IMR-90 (cell line): ENCODE results near the gene FRMD5. TPM values are rescaled to one million over a fixed set of nuclear protein-coding genes. Genes with fewer than 3 reads are reported as not detected.

Source experiments
- ATAC-seq: fragments of 200-7000 bp; cut with Tn5 transposase; 2 replicates; pipeline ENCODE4 v1.9.1; 2020; ENCODE audit warnings: low read depth, mild to moderate bottlenecking, moderate library complexity
- BruUV-seq: library from RNA; stranded (reverse); fragments of 400-500 nt; replicated peaks from 2 replicates; lab custom pipeline; 2021; lab: Mats Ljungman, UMichigan
- CTCF ChIA-PET: fragments of 300-600 bp; formaldehyde crosslinking; extraction: SDS; loops from one replicate; lab custom pipeline; 2021; ENCODE audit warnings: antibody characterized with exemption; lab: Yijun Ruan, JAX
- POLR2A ChIA-PET: fragments of 300-600 bp; sonication (Branson Sonifier 250); formaldehyde crosslinking; loops from one replicate; lab custom pipeline; 2022; ENCODE audit warnings: antibody characterized with exemption; ENCODE audit not compliant: unreplicated experiment; lab: Charles Lee
- DNase-seq: peaks from one replicate; pipeline ENCODE4 v3.0.0; 2013
- H2AFZ ChIP-seq: replicated peaks from 2 replicates; pipeline ENCODE3; 2013; ENCODE audit warnings: low read length, mild to moderate bottlenecking; ENCODE audit not compliant: poor library complexity
- H2AK5ac ChIP-seq: 2 replicates; pipeline ENCODE4 v1.6.1; 2013; ENCODE audit warnings: low read depth, low read length, inconsistent platforms
- H2AK9ac ChIP-seq: replicated peaks from 2 replicates; pipeline ENCODE3; 2013; ENCODE audit warnings: mild to moderate bottlenecking, low read depth, low read length, moderate library complexity; ENCODE audit not compliant: poor library complexity
- H2BK120ac ChIP-seq: 2 replicates; pipeline ENCODE4 v1.6.1; 2013; ENCODE audit warnings: low read depth, low read length, inconsistent platforms
- H2BK15ac ChIP-seq: 3 replicates; pipeline ENCODE4 v1.6.1; 2013; ENCODE audit warnings: low read depth, low read length, inconsistent platforms
- H2BK20ac ChIP-seq: 2 replicates; pipeline ENCODE4 v1.6.1; 2013; ENCODE audit warnings: low read depth, mild to moderate bottlenecking, inconsistent platforms, low read length, moderate library complexity
- H2BK5ac ChIP-seq: 2 replicates; pipeline ENCODE4 v1.6.1; 2013; ENCODE audit warnings: mild to moderate bottlenecking, low read depth, low read length, inconsistent platforms; ENCODE audit not compliant: poor library complexity, severe bottlenecking
- H3K14ac ChIP-seq: replicated peaks from 2 replicates; pipeline ENCODE4 v1.6.1; 2013; ENCODE audit warnings: low read depth, low read length, inconsistent platforms
- H3K18ac ChIP-seq: 2 replicates; pipeline ENCODE4 v1.6.1; 2013; ENCODE audit warnings: low read depth, low read length, control low read depth
- H3K23ac ChIP-seq: 2 replicates; pipeline ENCODE4 v1.6.1; 2013; ENCODE audit warnings: low read depth, low read length, inconsistent platforms
- H3K27ac ChIP-seq: 2 replicates; pipeline ENCODE4 v1.5.1; 2013; ENCODE audit warnings: mild to moderate bottlenecking, control low read depth, low read length; ENCODE audit not compliant: insufficient read depth
- H3K27me3 ChIP-seq: 2 replicates; pipeline ENCODE4 v1.6.1; 2013; ENCODE audit warnings: low read length; ENCODE audit not compliant: control insufficient read depth, insufficient read depth
- H3K36me3 ChIP-seq: 2 replicates; pipeline ENCODE4 v1.6.1; 2013; ENCODE audit warnings: low read length, mixed read lengths; ENCODE audit not compliant: control insufficient read depth, insufficient read depth
- H3K4ac ChIP-seq: 2 replicates; pipeline ENCODE4 v1.6.1; 2013; ENCODE audit warnings: low read depth, low read length, inconsistent platforms
- H3K4me1 ChIP-seq: 2 replicates; pipeline ENCODE4 v1.6.1; 2013; ENCODE audit warnings: low read length, mixed read lengths; ENCODE audit not compliant: control insufficient read depth, insufficient read depth
- H3K4me2 ChIP-seq: 2 replicates; pipeline ENCODE4 v1.6.1; 2013; ENCODE audit warnings: low read depth, mild to moderate bottlenecking, control low read depth, low read length, moderate library complexity
- H3K4me3 ChIP-seq: 2 replicates; pipeline ENCODE4 v1.5.1; 2013; ENCODE audit warnings: low read depth, mild to moderate bottlenecking, control low read depth, low read length, moderate library complexity; ENCODE audit not compliant: insufficient read depth
- H3K56ac ChIP-seq: 2 replicates; pipeline ENCODE4 v1.6.1; 2013; ENCODE audit warnings: low read length, inconsistent platforms; ENCODE audit not compliant: insufficient read depth; ENCODE audit errors: extremely low read depth
- H3K79me1 ChIP-seq, 2 experiments: 2 replicates each; pipeline ENCODE4 v1.6.1; 2013; ENCODE audit warnings: low read length in 2 of 2, inconsistent platforms in 1 of 2, low read depth in 1 of 2
- H3K9ac ChIP-seq: 2 replicates; pipeline ENCODE4 v1.6.1; 2013; ENCODE audit warnings: low read depth, low read length, control low read depth
- H3K9me1 ChIP-seq: 2 replicates; pipeline ENCODE4 v1.6.1; 2013; ENCODE audit warnings: low read length, inconsistent platforms; ENCODE audit not compliant: insufficient read depth
- H3K9me3 ChIP-seq: 2 replicates; pipeline ENCODE4 v1.6.1; 2013; ENCODE audit warnings: low read length; ENCODE audit not compliant: control insufficient read depth, insufficient read depth
- H4K20me1 ChIP-seq: 2 replicates; pipeline ENCODE4 v1.6.1; 2013; ENCODE audit warnings: low read length, inconsistent platforms; ENCODE audit not compliant: insufficient read depth
- H4K5ac ChIP-seq: 2 replicates; pipeline ENCODE4 v1.6.1; 2013; ENCODE audit warnings: mild to moderate bottlenecking, low read depth, low read length, control low read depth
- H4K8ac ChIP-seq, 2 experiments: 2 replicates each; pipeline ENCODE4 v1.6.1; 2013; ENCODE audit warnings: low read depth in 2 of 2, low read length in 2 of 2, control low read depth in 1 of 2, inconsistent platforms in 1 of 2
- H4K91ac ChIP-seq: 2 replicates; pipeline ENCODE4 v1.6.1; 2013; ENCODE audit warnings: low read depth, low read length, inconsistent platforms; ENCODE audit not compliant: insufficient read depth
- ELK1 ChIP-seq: fragments of 150-350 bp; IDR thresholded peaks from 2 replicates; pipeline ENCODE4 v1.6.1; 2016; ENCODE audit warnings: low read depth, mild to moderate bottlenecking, low read length, moderate library complexity, borderline replicate concordance
- MAZ ChIP-seq: IDR thresholded peaks from 2 replicates; pipeline ENCODE4 v1.6.1; 2012; ENCODE audit warnings: low read depth, mild to moderate bottlenecking, low read length, improper control_type of control experiment, moderate library complexity, borderline replicate concordance
- MXI1 ChIP-seq: IDR thresholded peaks from 2 replicates; pipeline ENCODE4 v1.6.1; 2012; ENCODE audit warnings: low read depth, mild to moderate bottlenecking, low read length, moderate library complexity, borderline replicate concordance
- RCOR1 ChIP-seq: IDR thresholded peaks from 2 replicates; pipeline ENCODE4 v1.6.1; 2012; ENCODE audit warnings: mild to moderate bottlenecking, low read length, improper control_type of control experiment; ENCODE audit not compliant: insufficient replicate concordance
- SMC3 ChIP-seq: fragments of 150-350 bp; IDR thresholded peaks from 2 replicates; pipeline ENCODE4 v1.6.1; 2016; ENCODE audit warnings: low read depth, mild to moderate bottlenecking, antibody characterized with exemption, low read length, moderate library complexity
- WGBS, 2 experiments: methylation state at CpG; one replicate each; pipeline versions ENCODE4 v1.1.5 to v1.1.7; 2013; ENCODE audit warnings: missing lambda C conversion rate in 2 of 2; ENCODE audit not compliant: insufficient read length in 1 of 2; ENCODE audit errors: extremely low coverage in 2 of 2; 5-methylcytosine and 5-hydroxymethylcytosine counted together
- dilution Hi-C: fragments of 300-500 bp; cut with HindIII; formaldehyde crosslinking; loops from one replicate; pipeline ENCODE4 v1.14.3; 2018; ENCODE audit warnings: low sequenced_read_pairs; ENCODE audit not compliant: unreplicated experiment
- in situ Hi-C: fragments of 300-500 bp; cut with MboI; formaldehyde crosslinking; loops from 3 replicates; pipeline ENCODE4 v1.14.3; 2019; ENCODE audit warnings: low sequenced_read_pairs, inconsistent platforms, mixed read lengths
- intact Hi-C: fragments of 100-400 bp; cut with micrococcal nuclease; formaldehyde crosslinking; loops from 2 replicates; pipeline ENCODE4 v1.10.0; 2022
- polyA plus RNA-seq, 3 experiments: library from polyadenylated mRNA; depleted of rRNA; stranded (reverse); fragments of >200 nt; gene quantifications; 2 replicates each; pipeline ENCODE4 v1.2.3, GENCODE V29; 2012; ENCODE audit warnings: low replicate concordance in 1 of 3
- total RNA-seq: library from RNA; depleted of rRNA; stranded (reverse); fragments of >200 nt; gene quantifications from 2 replicates; pipeline ENCODE4 v1.2.3, GENCODE V29; 2012

The FRMD5 gene
- total and polyA plus RNA-seq, 2 of the 4 experiments (the other 2 are of a cell fraction): 4.1 to 5.4 TPM

DNA sequence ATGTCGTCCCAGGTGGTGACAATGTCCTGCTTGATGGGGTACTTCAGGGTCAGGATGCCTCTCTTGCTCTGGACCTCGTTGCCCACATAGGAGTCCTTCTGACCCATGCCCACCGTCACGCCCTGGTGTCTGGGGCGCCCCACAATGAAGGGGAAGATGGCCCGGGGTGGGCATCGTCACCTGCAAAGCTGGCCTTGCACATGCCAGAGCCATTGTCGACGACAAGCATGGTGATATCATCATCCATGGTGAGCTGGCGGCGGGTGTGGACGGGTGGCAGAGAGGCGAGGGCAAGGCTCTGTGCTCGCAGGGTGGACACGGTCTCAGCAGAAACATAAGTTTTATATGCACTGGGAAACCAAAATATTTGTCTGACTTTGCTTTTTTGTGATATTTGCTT lies 205.1 kb downstream of the FRMD5 start:
- no peak overlapping the region for H4K5ac ChIP-seq
- no peak overlapping the region for H2AK9ac ChIP-seq
- H4K91ac ChIP-seq: no peak overlapping the region
- no peaks in the 10 kb centered on the region for H4K20me1 ChIP-seq
- no peak overlapping the region for H2AFZ ChIP-seq
- WGBS, 2 experiments: 89% methylated on average over 14 of the region's 15 CpGs; no CpG with 5 or more reads in 1 of the 2 experiments
- no TSS peak for BruUV-seq
- ChIA-PET POLR2A (no interaction called here), CTCF (no interaction called here)
- no peaks in the 10 kb centered on the region for H3K9me3 ChIP-seq
- H4K8ac ChIP-seq: no peak overlapping the region
- H2AK5ac ChIP-seq: no peak overlapping the region
- H2BK20ac ChIP-seq: no peak overlapping the region
- H3K4ac ChIP-seq: no peak overlapping the region
- no peaks in the 10 kb centered on the region for H3K4me1 ChIP-seq
- dilution Hi-C loops (no loop called here), intact Hi-C loops (no loop called here), in situ Hi-C loops (no loop called here)
- H3K27me3 ChIP-seq: no peaks in the 10 kb centered on the region
- DNase-seq: no peak
- no peak overlapping the region for H2BK15ac ChIP-seq
- H3K9ac ChIP-seq: no peak overlapping the region
- TF ChIP-seq ELK1 (no peak), MXI1 (no peak), RCOR1 (no peak), SMC3 (no peak), MAZ (no peak)
- no peaks in the 10 kb centered on the region for H3K9me1 ChIP-seq
- H3K79me1 ChIP-seq: no peaks in the 10 kb centered on the region
- no peak overlapping the region for H3K27ac ChIP-seq
- no peak overlapping the region for H3K18ac ChIP-seq
- no peak for ATAC-seq
- H3K4me2 ChIP-seq: no peak overlapping the region
- no peak overlapping the region for H3K23ac ChIP-seq
- H3K56ac ChIP-seq: no peak overlapping the region
- no peak overlapping the region for H3K14ac ChIP-seq
- no peak overlapping the region for H3K4me3 ChIP-seq
- no peak overlapping the region for H2BK120ac ChIP-seq
- no peaks in the 10 kb centered on the region for H3K36me3 ChIP-seq
- no peak overlapping the region for H2BK5ac ChIP-seq
